ENCODE data around the gene C19orf38.

Gene C19orf38

GRCh38 chr19:10898633-10899032 is 50.4 kb downstream of the C19orf38 start:
- no peak for DNase-seq (ENCODE audit: low spot score)
- no peak for TF ChIP-seq CTCF (IDR thresholded peaks at IDR 0.05)
- Histone ChIP-seq H3K27ac (no peak overlapping the region), H3K4me3 (no peak overlapping the region)

- no peak overlapping the region for H3K4me3 ChIP-seq
- DNase-seq (ENCODE audit: low spot score) = no peak
- no peak overlapping the region for H3K27ac ChIP-seq
- no peak for TF ChIP-seq CTCF (IDR thresholded peaks at IDR 0.05)
These were observed 51.0 kb downstream of the C19orf38 start for GRCh38 chr19:10899151-10899653.

GRCh38 chr19:10907925-10908324 is 59.7 kb downstream of the C19orf38 start:
- no peak overlapping the region for H3K4me3 ChIP-seq
- H3K27ac ChIP-seq = no peak overlapping the region
- DNase-seq (ENCODE audit: low spot score) = no peak
- TF ChIP-seq CTCF (IDR thresholded peaks at IDR 0.05) = no peak

GRCh38 chr19:10908380-10908960 is 60.3 kb downstream of the C19orf38 start:
- no peak for DNase-seq (ENCODE audit: low spot score)
- no peak overlapping the region for H3K4me3 ChIP-seq
- TF ChIP-seq CTCF (IDR thresholded peaks at IDR 0.05) = no peak
- no peak overlapping the region for H3K27ac ChIP-seq

- no peak for TF ChIP-seq CTCF (IDR thresholded peaks at IDR 0.05)
- no peak overlapping the region for H3K4me3 ChIP-seq
- H3K27ac ChIP-seq = no peak overlapping the region
- no peak for DNase-seq (ENCODE audit: low spot score)
These were observed 63.6 kb downstream of the C19orf38 start for GRCh38 chr19:10911579-10912363.

- H3K27ac ChIP-seq = no peak overlapping the region
- DNase-seq (ENCODE audit: low spot score) = no peak
- H3K4me3 ChIP-seq = no peak overlapping the region
- TF ChIP-seq CTCF (IDR thresholded peaks at IDR 0.05) = no peak
These were observed 64.4 kb downstream of the C19orf38 start for GRCh38 chr19:10912619-10913018.

Measured in coronary artery (tissue), 2 donors.